Nephron (organoid): ENCODE results near the gene AMBRA1.

Experiments
- H3K27ac Mint-ChIP-seq, 3 experiments: 2 replicates each; pipeline ENCODE4 v1.8.0; 2020; ENCODE audit warnings: mixed read lengths in 3 of 3, mild to moderate bottlenecking in 2 of 3, moderate library complexity in 1 of 3
- H3K27me3 Mint-ChIP-seq: 2 replicates; pipeline ENCODE4 v1.8.0; 2021; ENCODE audit warnings: low read depth, mild to moderate bottlenecking, moderate library complexity, mixed read lengths
- H3K36me3 Mint-ChIP-seq: 2 replicates; pipeline ENCODE4 v1.8.0; 2020; ENCODE audit warnings: low read depth, mixed read lengths
- H3K4me1 Mint-ChIP-seq: 2 replicates; pipeline ENCODE4 v1.8.0; 2020; ENCODE audit warnings: mixed read lengths
- H3K4me3 Mint-ChIP-seq, 3 experiments: 2 replicates each; pipeline ENCODE4 v1.8.0; 2020; ENCODE audit warnings: mild to moderate bottlenecking in 3 of 3, mixed read lengths in 3 of 3, moderate library complexity in 2 of 3
- H3K9me3 Mint-ChIP-seq: 2 replicates; pipeline ENCODE4 v1.8.0; 2020; ENCODE audit warnings: mixed read lengths
- TF ChIP-seq, protein P1 (sequence below), 3 experiments: fragments of 200-600 bp; sonication (generic); IDR thresholded peaks; one replicate each; pipeline ENCODE4 v1.5.0; 2021; ENCODE audit warnings: antibody characterized with exemption in 3 of 3; ENCODE audit not compliant: unreplicated experiment in 3 of 3

The AMBRA1 gene

DNA sequence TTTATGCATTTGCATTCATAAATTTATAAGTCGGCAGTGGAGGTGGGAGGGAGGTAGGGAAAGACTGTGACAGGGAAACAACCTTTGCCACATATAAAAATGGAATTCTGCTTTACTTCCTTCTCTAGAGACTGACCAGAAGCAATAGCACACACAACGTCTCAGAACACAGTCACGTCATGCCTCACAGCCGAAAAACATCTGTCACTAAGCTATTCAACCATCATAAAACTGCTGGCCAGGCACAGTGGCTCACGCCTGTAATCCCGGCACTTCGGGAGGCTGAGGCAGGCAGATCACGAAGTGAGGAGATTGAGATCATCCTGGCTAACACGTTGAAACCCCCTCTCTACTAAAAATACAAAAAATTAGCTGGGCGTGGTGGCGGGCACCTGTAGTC is 101.3 kb downstream of the AMBRA1 start:
- Mint-ChIP-seq H3K9me3 (no peaks in the 10 kb centered on the region), H3K27ac (peak overlapping the region in 2 of 3 experiments; percentile 38 to 66), H3K4me1 (peaks cover 63% of the 10 kb centered on the region), H3K27me3 (no peaks in the 10 kb centered on the region), H3K4me3 (no peak overlapping the region), H3K36me3 (peaks cover 22% of the 10 kb centered on the region)
- TF ChIP-seq, protein P1, sequence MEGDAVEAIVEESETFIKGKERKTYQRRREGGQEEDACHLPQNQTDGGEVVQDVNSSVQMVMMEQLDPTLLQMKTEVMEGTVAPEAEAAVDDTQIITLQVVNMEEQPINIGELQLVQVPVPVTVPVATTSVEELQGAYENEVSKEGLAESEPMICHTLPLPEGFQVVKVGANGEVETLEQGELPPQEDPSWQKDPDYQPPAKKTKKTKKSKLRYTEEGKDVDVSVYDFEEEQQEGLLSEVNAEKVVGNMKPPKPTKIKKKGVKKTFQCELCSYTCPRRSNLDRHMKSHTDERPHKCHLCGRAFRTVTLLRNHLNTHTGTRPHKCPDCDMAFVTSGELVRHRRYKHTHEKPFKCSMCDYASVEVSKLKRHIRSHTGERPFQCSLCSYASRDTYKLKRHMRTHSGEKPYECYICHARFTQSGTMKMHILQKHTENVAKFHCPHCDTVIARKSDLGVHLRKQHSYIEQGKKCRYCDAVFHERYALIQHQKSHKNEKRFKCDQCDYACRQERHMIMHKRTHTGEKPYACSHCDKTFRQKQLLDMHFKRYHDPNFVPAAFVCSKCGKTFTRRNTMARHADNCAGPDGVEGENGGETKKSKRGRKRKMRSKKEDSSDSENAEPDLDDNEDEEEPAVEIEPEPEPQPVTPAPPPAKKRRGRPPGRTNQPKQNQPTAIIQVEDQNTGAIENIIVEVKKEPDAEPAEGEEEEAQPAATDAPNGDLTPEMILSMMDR (IDR thresholded peaks at IDR 0.05; ENCODE audit: unreplicated experiment in 3 of 3): no peak

DNA sequence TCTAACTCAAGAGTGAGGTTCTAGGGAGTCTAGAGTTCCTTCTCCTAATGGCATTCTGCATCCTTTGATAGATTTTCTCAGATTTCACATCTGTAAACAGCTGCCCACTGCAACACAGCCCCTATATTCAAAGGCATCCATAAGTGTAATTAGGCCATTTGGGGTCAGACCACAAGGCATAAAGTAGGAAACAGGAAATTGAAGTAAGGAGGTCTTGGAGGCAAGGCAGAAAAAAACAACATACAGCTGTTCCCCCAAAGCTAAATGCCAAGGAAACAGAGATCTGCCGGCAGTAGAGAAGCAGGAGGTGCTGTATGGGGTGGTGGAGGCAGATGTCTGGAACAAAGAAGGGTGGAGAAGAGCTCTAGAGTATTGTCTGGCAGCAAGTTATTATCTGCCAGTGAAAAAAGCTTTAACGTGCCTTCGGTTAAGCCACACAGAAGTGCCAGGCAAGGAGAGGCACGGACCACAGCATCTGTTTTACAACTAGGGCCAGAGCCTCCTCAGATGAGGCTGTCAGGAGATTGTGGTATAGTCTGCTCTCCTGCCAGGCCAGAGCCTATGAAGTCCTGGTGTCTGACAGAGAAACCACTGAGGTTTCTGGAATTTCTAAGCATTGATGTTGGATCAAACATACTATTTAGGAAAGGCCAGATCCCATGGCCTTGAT is 102.0 kb downstream of the AMBRA1 start:
- H3K4me1 Mint-ChIP-seq: peaks cover 57% of the 10 kb centered on the region
- H3K27ac Mint-ChIP-seq: peak overlapping the region; percentile 38 to 66 (median 54)
- TF ChIP-seq, protein P1 (IDR thresholded peaks at IDR 0.05; ENCODE audit: unreplicated experiment in 3 of 3): no peak
- H3K9me3 Mint-ChIP-seq: no peaks in the 10 kb centered on the region
- peaks cover 22% of the 10 kb centered on the region for H3K36me3 Mint-ChIP-seq
- no peaks in the 10 kb centered on the region for H3K27me3 Mint-ChIP-seq
- peak overlapping the region in 1 of 3 experiments; percentile 11 for H3K4me3 Mint-ChIP-seq

DNA sequence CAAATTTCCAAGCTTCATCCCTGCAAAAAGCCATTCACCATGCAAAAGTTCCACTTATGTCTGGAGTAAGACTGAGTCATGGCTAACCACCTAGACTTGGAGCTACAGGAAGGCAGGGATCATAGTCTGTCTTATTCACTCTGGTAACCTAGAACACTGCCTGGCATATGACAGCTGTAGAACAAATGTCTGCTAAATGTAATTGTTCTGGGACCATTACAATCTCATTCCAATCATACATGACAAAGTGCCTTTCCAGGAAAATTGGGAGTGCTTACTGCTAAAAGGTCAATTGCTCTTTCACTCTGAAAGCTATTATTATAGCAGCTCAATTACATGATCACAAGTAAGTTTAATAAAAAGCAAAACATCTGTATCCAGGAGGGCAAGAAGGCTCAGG is 103.2 kb downstream of the AMBRA1 start:
- TF ChIP-seq, protein P1 (IDR thresholded peaks at IDR 0.05; ENCODE audit: unreplicated experiment in 3 of 3): no peak
- no peaks in the 10 kb centered on the region for H3K9me3 Mint-ChIP-seq
- H3K36me3 Mint-ChIP-seq: peaks cover 21% of the 10 kb centered on the region

DNA sequence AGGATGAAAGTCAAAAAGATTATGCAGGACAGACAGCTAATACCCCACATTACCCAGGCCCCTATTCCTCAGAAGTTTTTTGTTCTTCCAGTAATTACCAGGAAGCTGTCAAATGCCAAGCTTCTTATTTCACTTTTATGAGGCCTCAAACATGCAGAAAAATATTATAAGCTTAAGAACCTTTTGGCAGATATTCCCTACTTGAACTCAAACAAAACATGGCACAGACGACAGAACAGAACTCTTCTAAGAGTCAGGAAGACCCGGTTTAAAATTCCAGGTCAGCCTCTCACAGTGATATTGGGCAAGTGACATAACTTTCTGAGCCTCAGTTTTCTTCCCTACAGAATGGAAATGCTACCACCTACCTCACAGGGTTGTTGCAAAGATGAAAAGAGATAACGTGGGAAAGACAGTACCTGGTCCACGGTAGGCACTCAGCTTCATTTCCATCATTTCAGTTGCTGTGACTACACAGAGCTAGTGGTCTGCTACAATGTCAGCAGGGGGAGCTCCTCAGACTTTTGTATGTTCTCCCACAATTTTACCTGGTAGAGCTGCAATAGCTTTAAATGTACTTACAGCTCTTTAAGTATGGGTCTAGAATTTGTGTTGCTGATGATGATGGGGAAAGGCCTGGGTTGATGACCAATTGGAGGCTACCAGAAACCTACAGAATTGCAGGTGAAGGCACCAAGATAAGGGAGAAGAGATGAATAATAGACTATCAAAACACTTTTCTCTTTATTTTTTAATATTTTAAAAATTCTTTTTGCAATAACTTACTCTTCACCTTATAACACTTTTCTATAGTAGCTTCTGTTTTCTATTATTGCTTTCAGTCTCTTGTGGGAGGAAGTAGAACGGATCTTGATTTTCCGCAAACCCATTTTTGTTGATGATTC is 103.9 kb downstream of the AMBRA1 start:
- Mint-ChIP-seq H3K9me3 (no peaks in the 10 kb centered on the region), H3K27me3 (no peaks in the 10 kb centered on the region), H3K36me3 (peaks cover 16% of the 10 kb centered on the region), H3K4me1 (peaks cover 49% of the 10 kb centered on the region), H3K4me3 (no peak overlapping the region), H3K27ac (no peak overlapping the region)
- TF ChIP-seq, protein P1 (IDR thresholded peaks at IDR 0.05; ENCODE audit: unreplicated experiment in 3 of 3): peak; percentile 49 to 61 (median 51)

More for the DNA sequence above, 103.2 kb downstream of the AMBRA1 start:
- H3K27me3 Mint-ChIP-seq: no peaks in the 10 kb centered on the region
- peaks cover 57% of the 10 kb centered on the region for H3K4me1 Mint-ChIP-seq
- no peak overlapping the region for H3K4me3 Mint-ChIP-seq
- peak overlapping the region in 1 of 3 experiments; percentile 8 for H3K27ac Mint-ChIP-seq

DNA sequence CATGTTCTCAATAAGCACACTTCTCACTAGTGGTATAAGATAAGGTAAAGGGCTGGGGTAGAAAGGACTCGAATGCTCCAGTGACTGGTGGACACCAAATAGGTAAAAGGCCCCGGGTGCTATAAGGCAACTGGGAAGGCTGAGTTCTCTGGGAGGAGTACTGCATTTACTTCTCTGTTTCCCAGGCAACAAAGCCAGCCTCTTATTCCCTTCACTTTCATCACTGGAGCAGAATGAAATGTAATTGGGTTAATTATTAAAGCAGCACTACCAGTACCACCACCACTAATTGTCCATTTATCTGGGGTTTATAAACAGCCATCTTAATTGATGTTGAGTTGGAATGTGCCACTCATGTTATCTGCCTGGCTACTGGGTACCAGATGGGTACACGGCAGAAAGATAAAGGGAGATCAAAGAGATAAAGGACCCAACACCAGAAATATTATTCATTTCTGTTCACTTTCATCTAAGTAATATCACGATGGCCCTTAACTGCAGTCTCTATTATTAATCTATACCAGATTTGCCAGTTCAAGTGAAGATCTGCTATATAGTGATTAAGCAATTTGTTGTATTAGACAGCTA is 107.9 kb downstream of the AMBRA1 start:
- Mint-ChIP-seq H3K27ac (peak overlapping the region in 2 of 3 experiments; percentile 9 to 39), H3K4me3 (no peak overlapping the region), H3K27me3 (no peaks in the 10 kb centered on the region), H3K36me3 (peaks cover 8% of the 10 kb centered on the region), H3K9me3 (no peaks in the 10 kb centered on the region), H3K4me1 (peaks cover 15% of the 10 kb centered on the region)
- TF ChIP-seq, protein P1 (IDR thresholded peaks at IDR 0.05; ENCODE audit: unreplicated experiment in 3 of 3): no peak
